GM12875 (cell line): ENCODE results near the gene TINCR.
A peak's percentile ranks its signal among the peaks of the same experiment; 100 is the strongest.

Source experiments
- H3K4me3 ChIP-seq: one replicate; pipeline ENCODE4 v1.5.1; 2011; ENCODE audit warnings: low read depth, low read length, control low read depth
- TF ChIP-seq, protein P1 (sequence below): IDR thresholded peaks from 2 replicates; pipeline ENCODE4 v1.5.1; 2011; ENCODE audit warnings: low read depth, mild to moderate bottlenecking, control low read depth, inconsistent platforms, low read length, moderate library complexity, borderline replicate concordance; ENCODE audit not compliant: insufficient read depth

The TINCR gene

GRCh38 chr19:5558101-5558621 lies 9.6 kb downstream of the TINCR start:
- H3K4me3 ChIP-seq = no peak overlapping the region
- TF ChIP-seq, protein P1, sequence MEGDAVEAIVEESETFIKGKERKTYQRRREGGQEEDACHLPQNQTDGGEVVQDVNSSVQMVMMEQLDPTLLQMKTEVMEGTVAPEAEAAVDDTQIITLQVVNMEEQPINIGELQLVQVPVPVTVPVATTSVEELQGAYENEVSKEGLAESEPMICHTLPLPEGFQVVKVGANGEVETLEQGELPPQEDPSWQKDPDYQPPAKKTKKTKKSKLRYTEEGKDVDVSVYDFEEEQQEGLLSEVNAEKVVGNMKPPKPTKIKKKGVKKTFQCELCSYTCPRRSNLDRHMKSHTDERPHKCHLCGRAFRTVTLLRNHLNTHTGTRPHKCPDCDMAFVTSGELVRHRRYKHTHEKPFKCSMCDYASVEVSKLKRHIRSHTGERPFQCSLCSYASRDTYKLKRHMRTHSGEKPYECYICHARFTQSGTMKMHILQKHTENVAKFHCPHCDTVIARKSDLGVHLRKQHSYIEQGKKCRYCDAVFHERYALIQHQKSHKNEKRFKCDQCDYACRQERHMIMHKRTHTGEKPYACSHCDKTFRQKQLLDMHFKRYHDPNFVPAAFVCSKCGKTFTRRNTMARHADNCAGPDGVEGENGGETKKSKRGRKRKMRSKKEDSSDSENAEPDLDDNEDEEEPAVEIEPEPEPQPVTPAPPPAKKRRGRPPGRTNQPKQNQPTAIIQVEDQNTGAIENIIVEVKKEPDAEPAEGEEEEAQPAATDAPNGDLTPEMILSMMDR = no peak

DNA sequence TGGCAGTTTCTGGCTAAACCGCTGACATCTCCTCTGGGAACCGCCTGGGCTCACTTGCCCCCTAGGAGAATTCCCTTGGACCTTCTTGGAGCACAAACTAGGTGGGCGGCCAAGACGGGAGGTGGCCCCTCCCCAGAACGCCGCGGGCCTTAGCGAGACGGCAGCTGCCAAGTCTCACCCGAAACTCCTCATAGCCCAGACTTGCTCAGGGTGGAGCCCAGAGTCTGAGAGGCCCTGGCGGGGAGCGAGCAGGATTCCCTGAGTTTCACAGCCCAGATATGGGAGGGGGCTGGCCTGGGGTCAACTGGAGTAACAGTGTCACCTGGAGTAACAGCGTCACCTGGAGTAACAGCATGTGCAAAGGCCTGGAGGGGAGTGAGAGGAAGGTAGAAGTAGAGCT lies 10.1 kb downstream of the TINCR start:
- H3K4me3 ChIP-seq = no peak overlapping the region
- TF ChIP-seq, protein P1 = no peak

DNA sequence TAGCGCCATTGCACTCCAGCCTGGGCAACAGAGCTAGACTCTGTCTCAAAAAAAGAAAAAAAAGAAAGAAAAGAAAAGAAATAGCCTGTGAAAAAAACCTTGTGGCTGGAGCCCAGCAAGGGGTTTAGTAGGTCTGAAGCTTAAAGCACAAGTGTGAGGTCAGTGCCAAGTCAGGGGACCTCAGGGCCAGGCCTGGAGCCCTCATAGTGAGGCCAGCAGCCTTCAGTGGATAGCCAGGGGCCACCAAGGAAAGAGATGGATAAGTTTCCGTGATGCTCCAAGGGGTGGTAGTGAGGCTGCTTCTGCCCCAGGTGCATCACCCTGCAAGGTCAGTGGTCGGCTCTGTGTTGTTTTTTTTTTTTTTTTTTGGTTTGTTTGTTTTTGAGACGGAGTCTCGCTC lies 12.9 kb downstream of the TINCR start:
- TF ChIP-seq, protein P1 = no peak
- H3K4me3 ChIP-seq = no peak overlapping the region

DNA sequence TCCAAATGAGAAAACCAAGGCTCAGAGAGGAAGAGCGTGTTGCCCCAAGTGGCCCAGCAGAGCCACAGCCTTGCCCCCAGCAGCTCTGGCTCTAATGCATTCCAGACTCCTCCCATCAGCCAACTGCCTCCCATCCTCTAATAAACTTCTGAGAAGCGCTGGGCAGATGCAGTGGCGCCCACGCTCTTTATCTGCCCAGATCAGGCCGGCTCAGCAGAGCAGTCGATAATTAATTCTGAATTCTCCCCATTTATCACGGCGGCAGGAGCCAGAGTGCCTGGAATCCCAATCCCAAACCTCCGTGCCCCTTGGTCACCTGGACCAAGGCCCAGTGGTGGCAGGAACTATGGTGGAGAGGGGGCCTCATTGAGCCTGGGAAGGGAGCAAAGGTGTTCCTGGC lies 13.9 kb downstream of the TINCR start:
- TF ChIP-seq, protein P1 = no peak
- no peak overlapping the region for H3K4me3 ChIP-seq

- TF ChIP-seq, protein P1 = peak; percentile 35; the same call in 1 of the 2 replicates
- H3K4me3 ChIP-seq = no peak overlapping the region
Observed at GRCh38 chr19:5547881-5548280, 19.9 kb downstream of the TINCR start.

DNA sequence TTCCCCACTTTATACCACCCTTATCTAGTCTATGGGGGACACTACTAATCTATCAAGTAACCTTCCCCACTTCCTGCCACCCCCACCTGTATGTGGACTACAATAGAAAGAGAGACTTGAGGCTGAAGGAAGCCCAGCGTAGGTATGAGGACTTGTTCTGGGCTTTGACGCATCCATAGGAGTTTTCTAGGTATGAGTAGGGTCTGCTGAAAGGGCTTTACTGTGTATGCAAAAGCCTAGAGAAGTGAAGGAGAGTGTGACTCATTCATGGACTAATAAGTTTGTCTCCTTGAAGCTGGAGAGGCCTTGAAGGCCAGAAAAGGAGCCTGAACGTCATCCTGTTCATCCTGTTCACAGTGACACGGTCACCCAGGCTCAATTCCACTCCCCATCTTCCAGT lies 21.8 kb downstream of the TINCR start:
- no peak overlapping the region for H3K4me3 ChIP-seq
- TF ChIP-seq, protein P1 = no peak

- TF ChIP-seq, protein P1 = no peak
- no peak overlapping the region for H3K4me3 ChIP-seq
Observed at GRCh38 chr19:5545051-5545450, 22.7 kb downstream of the TINCR start.
